HCT116 (cell line): Measurements from ENCODE around the gene CCDC92B. TPM values are rescaled to one million over a fixed set of nuclear protein-coding genes. Genes with fewer than 3 reads are reported as not detected.

ENCODE experiments used
- ATAC-seq: fragments of 200-7000 bp; cut with Tn5 transposase; 2 replicates; pipeline ENCODE4 v1.9.1; 2020; ENCODE audit warnings: mild to moderate bottlenecking, moderate library complexity
- BruUV-seq: library from RNA; stranded (reverse); fragments of 400-500 nt; replicated peaks from 2 replicates; lab custom pipeline; 2021; lab: Mats Ljungman, UMichigan
- CTCF ChIA-PET: fragments of 300-600 bp; sonication (Branson Sonifier 250); formaldehyde crosslinking; loops from one replicate; lab custom pipeline; 2021; ENCODE audit warnings: antibody characterized with exemption; lab: Charles Lee
- POLR2A ChIA-PET: fragments of 300-600, 350-600 bp; sonication (Branson Sonifier 250); formaldehyde crosslinking; loops from one replicate; lab custom pipeline; 2021; ENCODE audit warnings: antibody characterized with exemption; lab: Charles Lee
- RAD21 ChIA-PET, 2 experiments: fragments of 300-600 bp; sonication (Branson Sonifier 250); formaldehyde crosslinking; loops; one replicate each; lab custom pipeline; 2023; ENCODE audit warnings: low total read pairs in 2 of 2; ENCODE audit not compliant: uncharacterized antibody in 2 of 2, unreplicated experiment in 2 of 2, low non-redundant PET in 1 of 2; lab: Charles Lee
- DNase-seq: peaks from one replicate; pipeline ENCODE4 v3.0.0-alpha.2; 2010; ENCODE audit warnings: low read depth, low spot score
- H2AFZ ChIP-seq: fragments of 200-600 bp; shearing (Covaris generic), sonication (generic); 2 replicates; pipeline ENCODE4 v1.6.1; 2017; ENCODE audit warnings: low read depth, mixed run types, mixed read lengths, antibody characterized with exemption, low read length; ENCODE audit not compliant: poor library complexity, severe bottlenecking
- H3K27ac ChIP-seq: 2 replicates; pipeline ENCODE4 v1.5.1; 2012; ENCODE audit warnings: low read depth, low read length
- H3K27me3 ChIP-seq: fragments of 200-600 bp; sonication (generic); 2 replicates; pipeline ENCODE4 v1.6.1; 2016; ENCODE audit warnings: mixed run types, low read length, mixed read lengths; ENCODE audit not compliant: insufficient read depth
- H3K36me3 ChIP-seq, 2 experiments: fragments of 200-500 bp in 1 of 2; fragments of 200-600 bp in 1 of 2; sonication (Bioruptor generic) in 1 of 2; sonication (generic) in 1 of 2; 2 replicates each; pipeline versions ENCODE4 v1.5.1 to v1.6.1; 2014 to 2016; ENCODE audit warnings: low read length in 2 of 2, inconsistent platforms in 1 of 2, mixed read lengths in 1 of 2, mixed run types in 1 of 2; ENCODE audit not compliant: insufficient read depth in 2 of 2, control insufficient read depth in 1 of 2
- H3K4me1 ChIP-seq, 2 experiments: fragments of 200-600 bp in 1 of 2; sonication (generic) in 1 of 2; 2 replicates each; pipeline versions ENCODE4 v1.5.1 to v1.6.1; 2012 to 2017; ENCODE audit warnings: low read length in 2 of 2, inconsistent platforms in 1 of 2, mild to moderate bottlenecking in 1 of 2, mixed read lengths in 1 of 2, mixed run types in 1 of 2, moderate library complexity in 1 of 2; ENCODE audit not compliant: insufficient read depth in 2 of 2, control insufficient read depth in 1 of 2
- H3K4me2 ChIP-seq: fragments of 200-600 bp; sonication (generic); 2 replicates; pipeline ENCODE4 v1.6.1; 2017; ENCODE audit warnings: mixed run types, low read length, mixed read lengths
- H3K4me3 ChIP-seq, 2 experiments: fragments of 200-600 bp in 1 of 2; sonication (generic) in 1 of 2; replicated peaks in 1 of 2; 2 replicates each; pipeline ENCODE4 v1.5.1; 2011 to 2016; ENCODE audit warnings: low read length in 2 of 2, control low read depth in 1 of 2, low read depth in 1 of 2, mild to moderate bottlenecking in 1 of 2, mixed read lengths in 1 of 2, mixed run types in 1 of 2
- H3K79me2 ChIP-seq: fragments of 200-600 bp; sonication (generic); 2 replicates; pipeline ENCODE4 v1.6.1; 2017; ENCODE audit warnings: mild to moderate bottlenecking, mixed run types, low read length, moderate library complexity, mixed read lengths; ENCODE audit not compliant: insufficient read depth
- H3K9ac ChIP-seq: fragments of 200-600 bp; sonication (generic); 2 replicates; pipeline ENCODE4 v1.6.1; 2016; ENCODE audit warnings: low read length, mixed read lengths
- H3K9me2 ChIP-seq: fragments of 200-600 bp; sonication (generic), shearing (Covaris generic); 2 replicates; pipeline ENCODE4 v1.6.1; 2017; ENCODE audit warnings: mixed run types, mild to moderate bottlenecking, moderate library complexity; ENCODE audit not compliant: insufficient read depth
- H3K9me3 ChIP-seq, 2 experiments: fragments of 200-500 bp in 1 of 2; fragments of 200-600 bp in 1 of 2; sonication (Bioruptor generic) in 1 of 2; sonication (generic) in 1 of 2; 2 replicates each; pipeline ENCODE4 v1.6.1; 2014 to 2017; ENCODE audit warnings: low read length in 2 of 2, mixed read lengths in 2 of 2, inconsistent platforms in 1 of 2, low read depth in 1 of 2, mild to moderate bottlenecking in 1 of 2, mixed run types in 1 of 2, moderate library complexity in 1 of 2; ENCODE audit not compliant: control insufficient read depth in 1 of 2, insufficient read depth in 1 of 2
- H4K20me1 ChIP-seq: fragments of 200-600 bp; sonication (generic), shearing (Covaris generic); 2 replicates; pipeline ENCODE4 v1.6.1; 2017; ENCODE audit warnings: mixed run types, mild to moderate bottlenecking, moderate library complexity; ENCODE audit not compliant: insufficient read depth
- CBX3 ChIP-seq: IDR thresholded peaks from 2 replicates; pipeline ENCODE4 v1.6.1; 2012; ENCODE audit warnings: low read depth
- CEBPB ChIP-seq: IDR thresholded peaks from 2 replicates; pipeline ENCODE4 v1.6.1; 2012; ENCODE audit warnings: low read depth
- EZH2 ChIP-seq: fragments of 200-600 bp; sonication (generic); IDR thresholded peaks from 2 replicates; pipeline ENCODE4 v1.6.1; 2017; ENCODE audit warnings: antibody characterized with exemption, mixed run types
- EZH2phosphoT487 ChIP-seq: fragments of 200-600 bp; IDR thresholded peaks from 2 replicates; pipeline ENCODE4 v1.6.1; 2018; ENCODE audit warnings: antibody characterized with exemption, borderline replicate concordance
- FOSL1 ChIP-seq: IDR thresholded peaks from 2 replicates; pipeline ENCODE4 v1.6.1; 2012; ENCODE audit warnings: low read depth
- POLR2A ChIP-seq: IDR thresholded peaks from 2 replicates; pipeline ENCODE4 v1.7.0; 2011; ENCODE audit warnings: borderline replicate concordance; ENCODE audit not compliant: insufficient read depth, insufficient read length; ENCODE audit errors: extremely low read depth
- POLR2AphosphoS5 ChIP-seq: IDR thresholded peaks from 2 replicates; pipeline ENCODE4 v1.6.1; 2011; ENCODE audit warnings: mild to moderate bottlenecking, low read depth, low read length, moderate library complexity
- RAD21 ChIP-seq: IDR thresholded peaks from 2 replicates; pipeline ENCODE4 v1.6.1; 2012; ENCODE audit warnings: low read depth, mild to moderate bottlenecking
- SIN3A ChIP-seq: IDR thresholded peaks from 2 replicates; pipeline ENCODE4 v1.6.1; 2012; ENCODE audit warnings: low read depth
- SRF ChIP-seq: IDR thresholded peaks from 2 replicates; pipeline ENCODE4 v1.6.1; 2012; ENCODE audit warnings: low read depth
- TCF7L2 ChIP-seq: IDR thresholded peaks from 2 replicates; pipeline ENCODE4 v1.7.0; 2011; ENCODE audit warnings: borderline replicate concordance, inconsistent platforms; ENCODE audit not compliant: insufficient read depth, insufficient read length; ENCODE audit errors: extremely low read depth
- YY1 ChIP-seq: IDR thresholded peaks from 2 replicates; pipeline ENCODE4 v1.6.1; 2011; ENCODE audit warnings: low read length, low read depth, moderate library complexity, mild to moderate bottlenecking; ENCODE audit not compliant: insufficient replicate concordance; ENCODE audit errors: extremely low read depth
- ZFX ChIP-seq: fragments of 450-650 bp; IDR thresholded peaks from 2 replicates; pipeline ENCODE4 v1.6.1; 2017
- ZNF274 ChIP-seq: fragments of 200-500 bp; sonication (Bioruptor generic); IDR thresholded peaks from 2 replicates; pipeline ENCODE4 v1.6.1; 2014; ENCODE audit warnings: mild to moderate bottlenecking, low read depth, low read length, inconsistent platforms
- intact Hi-C: fragments of 100-400 bp; cut with micrococcal nuclease; formaldehyde crosslinking; loops from 2 replicates; pipeline ENCODE4 v1.10.0; 2022
- total RNA-seq: library from RNA; stranded (reverse); gene quantifications from one replicate; pipeline ENCODE4 v1.2.1, GENCODE V29; 2021; ENCODE audit not compliant: unreplicated experiment
- TF ChIP-seq, protein P1 (sequence below), 3 experiments: fragments of 200-600 bp in 1 of 3; sonication (generic) in 1 of 3; IDR thresholded peaks in 2 of 3; conservative IDR thresholded peaks in 1 of 3; 2 replicates each; pipeline ENCODE4 v1.5.1; 2012 to 2017; ENCODE audit warnings: low read depth in 2 of 3, low read length in 2 of 3, antibody characterized with exemption in 1 of 3, borderline replicate concordance in 1 of 3, control low read depth in 1 of 3, mild to moderate bottlenecking in 1 of 3, mixed read lengths in 1 of 3, mixed run types in 1 of 3, moderate library complexity in 1 of 3; ENCODE audit not compliant: insufficient read depth in 1 of 3
- TF ChIP-seq, protein P2 (sequence below): IDR thresholded peaks from 2 replicates; pipeline ENCODE4 v1.6.1; 2012
- TF ChIP-seq, protein P3 (sequence below): IDR thresholded peaks from 2 replicates; pipeline ENCODE4 v1.6.1; 2012

The CCDC92B gene
- total RNA-seq, 1 experiment from 2014 or later = 0.17 TPM

DNA sequence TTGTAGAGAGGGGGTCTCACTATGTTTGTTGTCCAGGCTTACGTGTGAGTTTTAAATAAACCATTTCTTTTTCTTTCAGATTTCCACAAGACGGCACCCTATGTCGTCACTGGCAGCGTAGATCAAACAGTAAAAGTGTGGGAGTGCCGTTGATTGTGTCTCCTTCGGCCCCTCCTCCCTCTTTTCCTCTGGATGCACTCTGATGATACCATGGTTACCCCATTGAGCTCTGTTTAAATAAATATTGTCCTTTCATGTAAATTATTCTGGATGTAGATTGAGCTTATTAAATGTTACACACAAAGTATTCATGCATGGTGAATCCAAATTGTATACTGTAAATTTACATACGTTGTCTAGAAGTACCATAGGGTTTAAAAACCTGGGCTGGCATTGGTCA, 67.8 kb downstream of the CCDC92B start (continued):
- TF ChIP-seq TCF7L2 (no peak), CBX3 (no peak), EZH2phosphoT487 (no peak), RAD21 (no peak), ZNF274 (no peak), POLR2AphosphoS5 (no peak), ZFX (no peak), SRF (no peak), SIN3A (no peak)
- TF ChIP-seq, protein P1, sequence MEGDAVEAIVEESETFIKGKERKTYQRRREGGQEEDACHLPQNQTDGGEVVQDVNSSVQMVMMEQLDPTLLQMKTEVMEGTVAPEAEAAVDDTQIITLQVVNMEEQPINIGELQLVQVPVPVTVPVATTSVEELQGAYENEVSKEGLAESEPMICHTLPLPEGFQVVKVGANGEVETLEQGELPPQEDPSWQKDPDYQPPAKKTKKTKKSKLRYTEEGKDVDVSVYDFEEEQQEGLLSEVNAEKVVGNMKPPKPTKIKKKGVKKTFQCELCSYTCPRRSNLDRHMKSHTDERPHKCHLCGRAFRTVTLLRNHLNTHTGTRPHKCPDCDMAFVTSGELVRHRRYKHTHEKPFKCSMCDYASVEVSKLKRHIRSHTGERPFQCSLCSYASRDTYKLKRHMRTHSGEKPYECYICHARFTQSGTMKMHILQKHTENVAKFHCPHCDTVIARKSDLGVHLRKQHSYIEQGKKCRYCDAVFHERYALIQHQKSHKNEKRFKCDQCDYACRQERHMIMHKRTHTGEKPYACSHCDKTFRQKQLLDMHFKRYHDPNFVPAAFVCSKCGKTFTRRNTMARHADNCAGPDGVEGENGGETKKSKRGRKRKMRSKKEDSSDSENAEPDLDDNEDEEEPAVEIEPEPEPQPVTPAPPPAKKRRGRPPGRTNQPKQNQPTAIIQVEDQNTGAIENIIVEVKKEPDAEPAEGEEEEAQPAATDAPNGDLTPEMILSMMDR (IDR thresholded peaks at IDR 0.05 in 2 of 3, conservative IDR thresholded peaks at IDR 0.05 in 1 of 3; ENCODE audit: borderline replicate concordance in 1 of 3, insufficient read depth in 1 of 3, low read depth in 2 of 3, low read length in 2 of 3) = no peak
- TF ChIP-seq, protein P2, sequence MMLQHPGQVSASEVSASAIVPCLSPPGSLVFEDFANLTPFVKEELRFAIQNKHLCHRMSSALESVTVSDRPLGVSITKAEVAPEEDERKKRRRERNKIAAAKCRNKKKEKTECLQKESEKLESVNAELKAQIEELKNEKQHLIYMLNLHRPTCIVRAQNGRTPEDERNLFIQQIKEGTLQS = no peak

GRCh38 chr17:2680961-2681360, 68.5 kb downstream of the CCDC92B start:
- no peak overlapping the region for H3K4me3 ChIP-seq
- no peak overlapping the region for H3K9ac ChIP-seq
- H4K20me1 ChIP-seq = peaks cover 11% of the 10 kb centered on the region
- no peaks in the 10 kb centered on the region for H3K4me1 ChIP-seq
- no peak overlapping the region for H3K27ac ChIP-seq
- H3K79me2 ChIP-seq = peaks cover 8% of the 10 kb centered on the region
- no peaks in the 10 kb centered on the region for H3K9me3 ChIP-seq
- ATAC-seq (no peak), DNase-seq (no peak)
- ChIA-PET CTCF (no interaction called here), POLR2A (no interaction called here), RAD21 (no interaction called here)
- H3K9me2 ChIP-seq = no peaks in the 10 kb centered on the region
- TF ChIP-seq EZH2 (no peak), SIN3A (no peak), EZH2phosphoT487 (no peak), FOSL1 (no peak), YY1 (no peak), TCF7L2 (no peak), CEBPB (no peak), CBX3 (no peak), POLR2A (no peak), ZNF274 (no peak), SRF (no peak)
- TF ChIP-seq, protein P3, sequence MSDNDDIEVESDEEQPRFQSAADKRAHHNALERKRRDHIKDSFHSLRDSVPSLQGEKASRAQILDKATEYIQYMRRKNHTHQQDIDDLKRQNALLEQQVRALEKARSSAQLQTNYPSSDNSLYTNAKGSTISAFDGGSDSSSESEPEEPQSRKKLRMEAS = no peak
- TF ChIP-seq, protein P1 (IDR thresholded peaks at IDR 0.05 in 2 of 3, conservative IDR thresholded peaks at IDR 0.05 in 1 of 3; ENCODE audit: borderline replicate concordance in 1 of 3, insufficient read depth in 1 of 3, low read depth in 2 of 3, low read length in 2 of 3) = no peak
- TF ChIP-seq, protein P2 = no peak
- H2AFZ ChIP-seq = no peak overlapping the region
- peaks cover 35 to 41% of the 10 kb centered on the region in 2 experiments for H3K36me3 ChIP-seq
- BruUV-seq = no TSS peak
- H3K4me2 ChIP-seq = no peak overlapping the region
- no peaks in the 10 kb centered on the region for H3K27me3 ChIP-seq
- intact Hi-C loops = no loop called here
